GM19467 (cell line): ENCODE results near the gene TANGO2.

Experiments used
- ATAC-seq: cut with Tn5 transposase; IDR thresholded peaks from one replicate; pipeline ENCODE4 v1.9.1; 2021; ENCODE audit warnings: mild to moderate bottlenecking, moderate library complexity; ENCODE audit not compliant: unreplicated experiment

The TANGO2 gene

GRCh38 chr22:20113551-20114310 is 92.8 kb downstream of the TANGO2 start:
- ATAC-seq, result no peak

GRCh38 chr22:20114506-20115475 is 93.9 kb downstream of the TANGO2 start:
- ATAC-seq, result no peak

GRCh38 chr22:20115691-20116375 is 94.9 kb downstream of the TANGO2 start, which contains the start of gene RANBP1:
TSS of gene RANBP1 (plus strand) at chr22:20116104. CDS start at chr22:20116185, 81 bp downstream.
- ATAC-seq, result no peak

GRCh38 chr22:20116376-20116950 is 95.6 kb downstream of the TANGO2 start:
- no peak for ATAC-seq
